HCT116 (cell line): Measurements from ENCODE around the gene ZFR2.

Source experiments
- EZH2 ChIP-seq: fragments of 200-600 bp; sonication (generic); IDR thresholded peaks from 2 replicates; pipeline ENCODE4 v1.6.1; 2017; ENCODE audit warnings: antibody characterized with exemption, mixed run types
- SP1 ChIP-seq: IDR thresholded peaks from 2 replicates; pipeline ENCODE4 v1.6.1; 2012; ENCODE audit warnings: low read depth
- YY1 ChIP-seq: IDR thresholded peaks from 2 replicates; pipeline ENCODE4 v1.6.1; 2011; ENCODE audit warnings: low read length, low read depth, moderate library complexity, mild to moderate bottlenecking; ENCODE audit not compliant: insufficient replicate concordance; ENCODE audit errors: extremely low read depth
- TF ChIP-seq, protein P1 (sequence below), 3 experiments: fragments of 200-600 bp in 1 of 3; sonication (generic) in 1 of 3; IDR thresholded peaks in 2 of 3; conservative IDR thresholded peaks in 1 of 3; 2 replicates each; pipeline ENCODE4 v1.5.1; 2012 to 2017; ENCODE audit warnings: low read depth in 2 of 3, low read length in 2 of 3, antibody characterized with exemption in 1 of 3, borderline replicate concordance in 1 of 3, control low read depth in 1 of 3, mild to moderate bottlenecking in 1 of 3, mixed read lengths in 1 of 3, mixed run types in 1 of 3, moderate library complexity in 1 of 3; ENCODE audit not compliant: insufficient read depth in 1 of 3

DNA sequence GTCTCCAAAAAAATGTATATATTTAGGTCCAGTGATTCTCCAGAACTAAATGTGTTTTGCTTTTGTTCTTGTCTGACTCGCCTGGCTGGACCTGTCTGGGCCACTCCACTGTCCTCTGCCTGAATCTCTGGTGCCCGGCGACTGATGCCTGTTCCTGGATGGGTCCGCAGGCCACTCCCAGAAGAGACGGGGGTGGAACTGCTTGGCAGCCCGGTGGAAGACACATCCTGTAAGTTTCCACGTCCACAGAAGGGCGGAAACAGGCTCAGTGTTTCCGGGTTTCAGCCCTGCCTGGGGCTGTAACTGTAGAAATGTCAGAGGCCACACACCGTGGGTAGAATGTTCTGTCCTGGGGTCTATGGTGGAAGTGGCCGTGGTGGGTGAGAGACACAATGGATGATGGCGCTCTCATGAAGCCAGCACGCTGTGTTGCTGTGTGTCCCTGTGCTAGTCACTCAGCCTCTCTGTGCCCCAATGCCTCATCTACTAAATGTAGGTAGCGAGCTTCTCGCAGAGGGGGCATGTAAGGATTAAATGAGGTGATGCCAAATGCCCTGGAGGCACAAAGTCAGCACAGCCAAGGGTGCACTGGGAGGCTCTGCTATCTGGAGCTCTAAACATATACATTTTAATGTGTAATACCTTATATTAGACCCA lies 33.6 kb upstream of the ZFR2 start:
- TF ChIP-seq, protein P1, sequence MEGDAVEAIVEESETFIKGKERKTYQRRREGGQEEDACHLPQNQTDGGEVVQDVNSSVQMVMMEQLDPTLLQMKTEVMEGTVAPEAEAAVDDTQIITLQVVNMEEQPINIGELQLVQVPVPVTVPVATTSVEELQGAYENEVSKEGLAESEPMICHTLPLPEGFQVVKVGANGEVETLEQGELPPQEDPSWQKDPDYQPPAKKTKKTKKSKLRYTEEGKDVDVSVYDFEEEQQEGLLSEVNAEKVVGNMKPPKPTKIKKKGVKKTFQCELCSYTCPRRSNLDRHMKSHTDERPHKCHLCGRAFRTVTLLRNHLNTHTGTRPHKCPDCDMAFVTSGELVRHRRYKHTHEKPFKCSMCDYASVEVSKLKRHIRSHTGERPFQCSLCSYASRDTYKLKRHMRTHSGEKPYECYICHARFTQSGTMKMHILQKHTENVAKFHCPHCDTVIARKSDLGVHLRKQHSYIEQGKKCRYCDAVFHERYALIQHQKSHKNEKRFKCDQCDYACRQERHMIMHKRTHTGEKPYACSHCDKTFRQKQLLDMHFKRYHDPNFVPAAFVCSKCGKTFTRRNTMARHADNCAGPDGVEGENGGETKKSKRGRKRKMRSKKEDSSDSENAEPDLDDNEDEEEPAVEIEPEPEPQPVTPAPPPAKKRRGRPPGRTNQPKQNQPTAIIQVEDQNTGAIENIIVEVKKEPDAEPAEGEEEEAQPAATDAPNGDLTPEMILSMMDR (IDR thresholded peaks at IDR 0.05 in 2 of 3, conservative IDR thresholded peaks at IDR 0.05 in 1 of 3; ENCODE audit: borderline replicate concordance in 1 of 3, insufficient read depth in 1 of 3, low read depth in 2 of 3, low read length in 2 of 3), result no peak
- TF ChIP-seq EZH2 (no peak), YY1 (no peak), SP1 (no peak)
